HG02840 (cell line): ENCODE data around the gene GPR75.

Experiments used
- ATAC-seq: cut with Tn5 transposase; IDR thresholded peaks from one replicate; pipeline ENCODE4 v1.9.1; 2021; ENCODE audit warnings: mild to moderate bottlenecking, moderate library complexity, moderate number of reproducible peaks; ENCODE audit not compliant: unreplicated experiment, low FRiP score

The GPR75 gene

GRCh38 chr2:53811601-53812000 lies 48.2 kb downstream of the GPR75 start:
- ATAC-seq = no peak
